NCI-H2196 treated with DMSO at 0.1 percent for 48 hours (cell line): ENCODE results near the gene PDGFC.
"Not testable (repeated sequence)": the region's sequence is repeated elsewhere in the genome, so short reads cannot be mapped to it uniquely, and the experiment has no call there.

Experiments
- DNase-seq: peaks from one replicate; lab custom pipeline; 2025; ENCODE audit not compliant: unreplicated experiment; lab: John Stamatoyannopoulos, UW

The PDGFC gene

DNA sequence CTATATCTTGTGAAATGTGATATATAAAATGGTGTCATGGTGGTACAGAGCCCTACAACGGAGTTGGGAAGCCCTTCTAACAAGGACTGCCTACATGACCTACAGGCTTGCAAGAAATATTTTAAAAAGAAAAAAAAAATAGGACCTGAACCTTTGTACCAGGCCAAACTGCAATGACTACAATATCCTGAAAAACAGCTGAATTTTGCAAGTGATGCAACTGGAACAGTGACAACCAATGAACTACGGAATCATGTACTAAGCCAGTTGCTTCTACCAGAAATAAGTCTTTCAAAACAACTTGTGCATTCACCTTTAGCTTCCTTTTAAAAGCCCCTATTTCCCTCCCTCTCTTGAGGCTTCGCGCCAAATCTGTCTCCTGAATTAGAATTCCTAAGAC lies 58.4 kb downstream of the PDGFC start:
- DNase-seq = no peak

GRCh38 chr4:156909010-156909409 lies 62.6 kb downstream of the PDGFC start:
- DNase-seq = no peak

DNA sequence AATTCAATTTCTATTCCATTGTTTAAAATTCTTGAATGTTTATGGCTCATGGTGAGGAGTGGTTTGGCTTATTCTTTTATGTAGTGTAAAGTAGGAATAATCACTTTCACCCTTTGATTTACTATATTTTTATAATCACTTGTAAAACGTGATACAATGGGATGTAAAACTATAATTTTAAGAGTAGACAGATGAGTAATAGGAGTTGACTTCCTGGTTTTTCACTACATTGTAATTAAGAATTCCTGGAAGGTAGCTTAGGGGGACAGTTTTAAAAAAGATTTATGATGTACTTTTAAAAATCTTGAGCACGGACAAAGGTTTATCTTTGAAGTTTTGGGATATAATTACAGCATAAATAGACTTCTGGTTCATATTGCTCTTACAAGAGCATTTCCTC lies 65.3 kb downstream of the PDGFC start:
- DNase-seq = no peak

DNA sequence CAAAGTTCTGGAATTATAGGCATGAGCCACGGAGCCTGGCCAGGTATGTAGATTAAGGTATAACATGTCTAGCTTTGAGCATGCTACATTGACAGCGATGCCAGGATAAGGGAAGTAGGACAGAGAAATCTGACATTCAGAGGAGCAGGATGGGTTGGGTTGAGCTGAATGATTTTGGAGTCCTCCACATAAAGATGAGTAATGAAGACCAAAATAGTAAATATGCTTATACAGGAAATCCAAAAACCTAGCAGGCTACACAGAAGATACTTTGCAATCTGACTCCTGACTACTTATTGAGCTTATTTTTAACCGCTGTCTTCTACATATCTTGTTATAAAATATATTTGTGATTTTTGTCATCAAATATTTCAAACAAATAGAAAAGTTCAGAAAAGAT lies 69.7 kb downstream of the PDGFC start:
- DNase-seq = no peak

- no peak for DNase-seq
These were observed 73.1 kb downstream of the PDGFC start for GRCh38 chr4:156898373-156899117.

- no peak for DNase-seq
These were observed 75.1 kb downstream of the PDGFC start for GRCh38 chr4:156896527-156896926.

DNA sequence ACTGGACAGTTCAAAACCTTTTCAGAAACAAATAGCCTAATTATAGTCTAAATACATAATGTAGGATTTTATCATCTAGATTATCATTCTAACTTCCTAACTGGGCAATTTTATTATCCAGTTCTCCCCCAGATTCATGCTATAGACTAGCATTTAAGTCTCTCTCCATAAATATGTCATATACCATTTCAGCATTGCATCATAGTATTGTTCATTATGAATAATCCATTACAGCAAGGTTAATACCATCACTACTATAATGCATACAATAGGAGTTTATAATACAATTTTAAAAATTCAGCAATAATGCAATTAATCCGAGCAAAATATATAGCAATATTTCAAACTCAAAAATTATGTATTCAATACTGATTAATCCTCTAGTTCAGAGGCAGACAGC lies 77.4 kb downstream of the PDGFC start:
- no peak for DNase-seq

- DNase-seq = no peak
These were observed 78.8 kb downstream of the PDGFC start for GRCh38 chr4:156892805-156893204.

- no peak for DNase-seq
These were observed 81.7 kb downstream of the PDGFC start for GRCh38 chr4:156889616-156890594.

DNA sequence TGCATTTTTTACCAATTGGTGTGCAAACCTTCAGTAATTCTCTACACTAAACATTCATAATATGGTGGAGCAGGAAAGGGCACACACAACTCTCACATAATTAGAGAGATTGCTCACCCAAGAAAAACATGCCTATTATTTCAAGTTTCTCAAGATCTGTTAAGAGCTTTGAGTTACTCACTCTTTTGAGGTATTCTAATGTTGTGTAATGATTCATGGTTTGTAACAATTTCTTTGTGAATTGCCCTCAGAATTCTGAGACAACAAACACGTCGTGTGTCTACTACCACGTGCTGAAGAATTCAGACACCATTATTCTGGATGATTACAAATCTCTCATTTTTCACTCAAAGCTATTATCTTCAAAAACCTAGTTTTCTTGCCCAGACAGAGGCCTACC lies 82.8 kb downstream of the PDGFC start:
- DNase-seq = no peak

DNA sequence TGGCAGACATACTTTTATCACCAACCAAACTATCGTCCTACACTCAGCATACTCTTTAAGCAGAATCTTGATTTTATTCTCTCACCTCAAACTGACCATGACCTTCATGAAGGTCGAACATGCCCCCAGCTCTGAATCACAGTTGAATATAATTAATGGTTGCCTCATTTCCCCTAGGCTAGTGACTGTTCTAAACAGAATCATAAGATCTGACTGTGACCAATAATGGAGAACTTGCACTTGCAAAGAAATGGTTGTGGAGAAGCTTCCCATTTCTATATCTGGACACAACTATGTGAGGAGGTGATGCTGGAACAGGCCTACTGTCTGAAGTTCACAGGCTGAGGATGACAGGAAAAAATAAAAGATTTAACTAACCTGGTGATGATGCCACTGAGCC lies 85.1 kb downstream of the PDGFC start:
- DNase-seq = no peak

DNA sequence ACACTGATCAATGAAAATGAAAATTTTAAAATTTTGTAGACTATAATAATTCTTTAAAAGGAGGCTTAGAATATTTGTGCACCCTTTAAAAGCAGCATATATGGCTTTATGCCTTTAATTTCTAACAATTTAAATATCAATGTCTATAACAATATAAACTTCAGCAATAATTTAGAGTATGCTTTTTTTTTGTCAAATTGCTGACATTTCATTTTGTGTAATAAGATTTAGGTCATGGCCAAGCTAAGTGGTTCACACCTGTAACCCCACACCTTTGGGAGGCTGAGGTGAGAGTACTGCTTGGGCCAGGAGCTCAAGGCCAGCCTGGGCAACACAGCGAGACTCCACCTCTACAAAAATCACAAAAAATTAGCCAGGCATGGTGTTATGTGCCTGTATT lies 86.2 kb downstream of the PDGFC start:
- DNase-seq = no peak

- no peak for DNase-seq
These were observed 87.4 kb downstream of the PDGFC start for GRCh38 chr4:156884183-156884582.

DNA sequence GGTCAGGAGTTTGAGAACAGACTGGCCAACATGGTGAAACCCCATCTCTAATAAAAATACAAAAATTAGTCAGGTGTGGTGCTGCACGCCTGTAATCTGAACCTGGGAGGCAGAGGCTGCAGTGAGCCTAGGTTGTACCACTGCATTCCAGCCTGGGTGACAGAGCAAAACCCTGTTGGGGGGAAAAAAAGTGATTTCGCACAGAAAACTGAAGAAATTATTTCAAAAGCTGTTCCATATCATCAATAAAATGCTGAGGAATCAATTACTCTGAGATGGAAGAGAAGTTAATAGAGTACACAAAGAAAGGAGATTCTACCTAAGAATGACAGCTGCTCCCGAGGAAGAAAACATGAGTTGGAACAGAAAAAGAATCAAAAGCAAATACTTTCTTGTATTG lies 95.9 kb downstream of the PDGFC start:
- no peak for DNase-seq

DNA sequence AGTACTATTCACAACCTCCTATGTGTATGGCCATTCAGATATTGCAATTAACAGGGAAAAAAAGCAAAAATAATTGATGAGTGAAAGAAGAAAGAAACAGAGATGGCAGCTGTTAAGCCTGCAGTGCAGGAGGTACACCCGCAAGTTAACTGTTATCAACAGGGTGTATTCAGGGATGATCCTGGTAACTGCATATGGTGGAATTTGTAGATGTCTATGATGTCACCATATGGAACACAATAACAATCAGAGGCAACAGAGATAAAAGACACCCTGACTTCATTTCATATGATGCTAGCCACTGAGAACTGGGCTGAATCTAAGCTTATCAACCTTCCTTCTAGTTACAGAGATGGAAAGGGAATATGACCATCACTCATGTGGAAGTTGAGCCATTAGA lies 96.5 kb downstream of the PDGFC start:
- DNase-seq = no peak

DNA sequence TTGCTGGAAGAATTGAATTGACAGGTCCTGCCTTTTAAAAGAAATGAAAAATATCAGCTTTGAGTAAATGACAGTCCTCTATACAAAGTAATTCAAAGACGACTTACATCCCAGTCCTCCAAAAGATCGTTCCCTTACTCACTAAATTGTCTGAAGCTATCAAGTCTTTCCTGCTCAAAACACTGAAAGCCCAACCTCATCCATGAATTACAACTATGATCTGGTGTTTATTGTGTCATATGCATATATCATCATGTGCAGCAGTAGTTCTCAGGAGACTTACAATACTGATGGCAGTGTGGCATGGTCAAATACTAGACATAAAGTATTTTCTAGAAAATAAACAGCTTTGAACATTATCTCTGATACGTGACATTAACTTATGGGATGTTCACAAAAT lies 97.8 kb downstream of the PDGFC start:
- DNase-seq = no peak

DNA sequence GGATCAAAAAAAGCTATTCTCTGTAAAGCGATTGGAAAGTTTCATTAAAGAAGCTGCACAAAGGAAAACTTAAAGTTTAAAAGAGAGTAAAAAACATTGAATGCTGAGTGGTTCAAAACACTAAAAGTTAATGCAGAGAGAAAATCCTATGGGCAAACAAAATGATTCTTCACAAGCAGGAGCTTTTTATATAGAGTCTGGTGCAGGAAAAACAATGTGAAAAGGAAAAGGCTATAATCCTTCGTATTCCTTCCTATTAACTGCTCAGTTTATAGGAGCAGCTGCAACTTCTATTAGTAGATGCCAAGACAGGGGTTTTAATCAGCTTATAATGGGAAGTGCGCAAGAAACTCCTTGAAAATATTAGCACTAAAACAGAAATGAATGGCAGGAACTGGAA lies 100.7 kb downstream of the PDGFC start:
- no peak for DNase-seq

DNA sequence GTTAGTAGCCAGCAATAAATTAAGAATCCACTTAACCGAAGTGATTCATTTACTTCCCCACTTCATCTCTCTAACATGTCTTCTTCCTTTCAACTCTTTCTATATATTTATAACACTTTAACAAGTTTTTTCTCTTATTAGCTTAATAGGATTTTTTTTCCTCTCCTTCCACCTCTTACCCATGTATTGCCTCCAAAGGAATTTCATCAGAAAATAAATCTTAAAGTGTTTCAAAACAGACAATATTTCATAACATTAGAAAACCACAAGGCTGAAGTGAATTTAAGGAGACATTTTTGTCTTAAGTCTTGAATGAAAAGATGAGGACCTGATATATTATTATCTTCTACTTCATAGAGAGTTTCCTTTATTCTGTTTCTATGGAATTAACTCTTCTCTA lies 101.5 kb downstream of the PDGFC start:
- DNase-seq = no peak

DNA sequence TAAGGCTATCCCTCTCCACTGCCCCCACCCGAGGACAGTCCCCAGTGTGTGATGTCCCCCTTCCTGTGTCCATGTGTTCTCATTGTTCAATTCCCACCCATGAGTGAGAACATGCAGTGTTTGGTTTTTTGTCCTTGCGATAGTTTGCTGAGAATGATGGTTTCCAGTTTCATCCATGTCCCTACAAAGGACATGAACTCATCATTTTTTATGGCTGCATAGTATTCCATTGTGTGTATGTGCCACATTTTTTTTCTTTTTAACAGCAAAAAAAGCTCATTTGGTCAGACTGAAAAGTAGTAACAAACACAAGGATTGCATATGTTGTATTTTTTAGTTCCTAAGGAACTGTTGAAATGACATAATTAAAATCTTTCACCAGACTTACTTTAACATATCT lies 105.5 kb downstream of the PDGFC start:
- DNase-seq = not testable (repeated sequence)

DNA sequence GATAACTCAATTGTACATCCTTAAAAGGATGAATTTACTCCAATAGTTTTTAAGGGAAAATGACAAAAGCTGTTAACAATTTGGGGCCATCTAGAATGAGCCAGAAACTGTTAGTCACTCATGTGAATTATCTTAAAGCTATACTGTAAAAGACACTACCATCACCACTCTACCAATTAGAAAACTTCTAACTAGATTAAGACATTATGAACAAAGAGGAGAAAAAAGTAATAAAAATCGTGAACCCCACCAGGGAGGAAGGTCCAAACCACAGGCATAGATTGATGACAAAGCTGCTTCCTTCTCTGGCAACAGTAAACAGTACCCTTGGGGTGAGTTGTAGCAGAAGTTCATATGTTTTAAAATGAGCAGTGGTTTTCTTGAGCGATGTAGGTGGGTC lies 106.1 kb downstream of the PDGFC start:
- DNase-seq = no peak

GRCh38 chr4:156858071-156858470 lies 113.5 kb downstream of the PDGFC start:
- DNase-seq = no peak

DNA sequence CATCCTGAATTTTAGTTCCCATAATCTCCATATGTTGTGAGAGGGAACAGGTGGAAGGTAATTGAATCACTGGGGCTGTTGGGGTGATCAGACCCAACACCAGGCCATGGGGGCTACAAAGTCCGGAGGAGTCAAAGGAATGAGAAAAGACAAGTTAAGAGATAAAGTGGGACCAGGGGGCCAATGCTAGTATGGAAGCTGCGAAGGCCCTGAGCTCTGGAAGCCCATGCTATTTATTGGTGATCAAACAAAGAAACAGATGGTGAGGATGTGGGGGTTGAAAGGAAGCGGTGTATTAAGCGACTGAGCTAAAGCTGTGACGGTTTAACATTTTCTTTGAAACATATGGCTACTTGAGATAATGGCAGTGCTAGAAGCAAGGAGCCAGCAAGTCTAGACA lies 132.8 kb downstream of the PDGFC start:
- DNase-seq = no peak
